Fibroblast of lung (primary cell): ENCODE measurements around the gene DUT.

Experiments
- EZH2 ChIP-seq: IDR thresholded peaks from 2 replicates; pipeline ENCODE4 v1.5.1; 2012; ENCODE audit warnings: low read length, control low read depth, mild to moderate bottlenecking; ENCODE audit errors: missing control alignments
- TF ChIP-seq, protein P1 (sequence below), 2 donors: IDR thresholded peaks in 1 of 2; conservative IDR thresholded peaks in 1 of 2; 1 replicate in 1 of 2; 2 replicates in 1 of 2; pipeline ENCODE4 v1.5.1; 2011 to 2012; ENCODE audit warnings: low read length in 2 of 2, control low read depth in 1 of 2, inconsistent platforms in 1 of 2, low read depth in 1 of 2, mild to moderate bottlenecking in 1 of 2

DNA sequence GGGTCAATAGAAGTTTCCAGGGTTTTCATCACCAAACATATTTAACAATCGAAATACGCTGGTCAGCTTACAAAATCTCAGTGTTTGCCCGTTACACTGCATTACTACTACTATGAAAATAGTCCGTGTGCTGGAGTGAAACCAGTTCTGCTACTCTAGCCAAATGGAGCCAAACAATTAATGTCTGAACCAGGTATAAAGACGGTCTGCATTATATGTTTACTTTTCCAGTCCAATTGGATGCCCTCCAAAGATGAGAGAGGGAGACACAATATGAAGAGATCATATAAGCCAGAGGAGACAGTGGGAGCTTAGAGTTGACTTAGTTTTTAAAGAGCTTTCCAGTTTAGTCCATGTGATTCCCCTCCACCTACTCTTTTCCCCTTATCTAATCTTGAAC is 6.3 kb upstream of the DUT start:
- TF ChIP-seq, protein P1, sequence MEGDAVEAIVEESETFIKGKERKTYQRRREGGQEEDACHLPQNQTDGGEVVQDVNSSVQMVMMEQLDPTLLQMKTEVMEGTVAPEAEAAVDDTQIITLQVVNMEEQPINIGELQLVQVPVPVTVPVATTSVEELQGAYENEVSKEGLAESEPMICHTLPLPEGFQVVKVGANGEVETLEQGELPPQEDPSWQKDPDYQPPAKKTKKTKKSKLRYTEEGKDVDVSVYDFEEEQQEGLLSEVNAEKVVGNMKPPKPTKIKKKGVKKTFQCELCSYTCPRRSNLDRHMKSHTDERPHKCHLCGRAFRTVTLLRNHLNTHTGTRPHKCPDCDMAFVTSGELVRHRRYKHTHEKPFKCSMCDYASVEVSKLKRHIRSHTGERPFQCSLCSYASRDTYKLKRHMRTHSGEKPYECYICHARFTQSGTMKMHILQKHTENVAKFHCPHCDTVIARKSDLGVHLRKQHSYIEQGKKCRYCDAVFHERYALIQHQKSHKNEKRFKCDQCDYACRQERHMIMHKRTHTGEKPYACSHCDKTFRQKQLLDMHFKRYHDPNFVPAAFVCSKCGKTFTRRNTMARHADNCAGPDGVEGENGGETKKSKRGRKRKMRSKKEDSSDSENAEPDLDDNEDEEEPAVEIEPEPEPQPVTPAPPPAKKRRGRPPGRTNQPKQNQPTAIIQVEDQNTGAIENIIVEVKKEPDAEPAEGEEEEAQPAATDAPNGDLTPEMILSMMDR (conservative IDR thresholded peaks at IDR 0.05 in 1 of 2, IDR thresholded peaks at IDR 0.05 in 1 of 2; ENCODE audit: low read depth in 1 of 2, low read length in 2 of 2): no peak
- TF ChIP-seq EZH2: no peak
